WERI-Rb-1 (cell line): Measurements from ENCODE around the gene PKD1L1.
"Not testable (repeated sequence)": the region's sequence is repeated elsewhere in the genome, so short reads cannot be mapped to it uniquely, and the experiment has no call there.

Experiments
- DNase-seq: peaks from one replicate; pipeline ENCODE4 v3.0.0-alpha.2; 2020
- H3K27ac ChIP-seq: fragments of 250-450 bp; sonication (Bioruptor Pico); 2 replicates; pipeline ENCODE4 v1.5.1; 2020; ENCODE audit warnings: mild to moderate bottlenecking, moderate library complexity
- H3K27me3 ChIP-seq: fragments of 250-450 bp; sonication (Bioruptor Pico); 2 replicates; pipeline ENCODE4 v1.5.1; 2021; ENCODE audit warnings: mild to moderate bottlenecking, low read depth, moderate library complexity; ENCODE audit not compliant: insufficient read depth, severe bottlenecking
- H3K36me3 ChIP-seq: fragments of 250-450 bp; sonication (Bioruptor Pico); 2 replicates; pipeline ENCODE4 v1.5.1; 2020; ENCODE audit warnings: mild to moderate bottlenecking, moderate library complexity
- H3K4me3 ChIP-seq: 2 replicates; pipeline ENCODE4 v1.5.1; 2011; ENCODE audit warnings: low read depth, mild to moderate bottlenecking, control low read depth, low read length
- H3K9me3 ChIP-seq: fragments of 250-450 bp; sonication (Bioruptor Pico); 2 replicates; pipeline ENCODE4 v1.5.1; 2021; ENCODE audit warnings: mild to moderate bottlenecking, moderate library complexity; ENCODE audit not compliant: severe bottlenecking
- TF ChIP-seq, protein P1 (sequence below): IDR thresholded peaks from 2 replicates; pipeline ENCODE4 v1.5.1; 2011; ENCODE audit warnings: low read depth, mild to moderate bottlenecking, control low read depth, inconsistent platforms, low read length

The PKD1L1 gene

DNA sequence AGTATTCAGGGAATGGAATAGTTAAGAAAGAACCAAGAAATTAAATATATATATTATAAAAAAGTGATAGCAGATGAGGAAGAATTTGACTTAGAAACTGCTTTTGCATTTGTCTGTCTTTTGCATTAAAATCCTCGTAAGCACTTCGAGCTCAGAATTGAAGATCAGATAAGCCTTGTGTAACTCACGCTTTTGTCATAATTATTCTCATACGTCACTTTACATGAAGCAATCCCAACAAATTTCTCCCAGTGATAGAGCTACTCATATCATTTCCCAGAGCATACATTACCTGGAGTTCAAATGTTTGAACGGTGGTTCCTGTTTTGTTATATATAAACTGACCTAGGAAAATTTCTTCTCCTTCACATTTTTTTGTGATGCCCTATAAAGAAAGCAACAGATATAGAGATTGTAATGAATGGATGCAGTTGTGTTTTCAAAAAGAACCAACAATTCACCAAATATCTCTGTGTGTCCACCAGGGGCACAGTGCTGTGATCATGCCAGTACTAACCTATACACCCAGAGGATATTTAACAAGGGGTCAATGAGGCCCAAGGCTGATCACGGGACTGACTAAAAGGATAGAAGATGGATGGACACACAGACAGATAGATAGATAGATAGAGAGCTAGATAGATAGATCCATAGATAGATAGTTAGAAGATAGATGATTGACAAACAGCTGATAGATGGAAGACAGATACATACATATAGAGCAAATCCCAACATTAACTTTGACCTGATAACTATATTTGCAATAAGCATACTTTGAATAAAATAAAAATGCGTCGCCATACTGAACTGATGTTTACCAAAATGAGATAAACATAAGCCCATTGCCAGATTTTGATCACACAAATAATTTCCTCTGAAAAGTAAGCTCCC lies 40.5 kb upstream of the PKD1L1 start:
- H3K27me3 ChIP-seq: no peaks in the 10 kb centered on the region
- H3K9me3 ChIP-seq: no peaks in the 10 kb centered on the region
- H3K36me3 ChIP-seq: no peaks in the 10 kb centered on the region
- H3K27ac ChIP-seq: no peak overlapping the region
- DNase-seq: peak; percentile 23
- TF ChIP-seq, protein P1, sequence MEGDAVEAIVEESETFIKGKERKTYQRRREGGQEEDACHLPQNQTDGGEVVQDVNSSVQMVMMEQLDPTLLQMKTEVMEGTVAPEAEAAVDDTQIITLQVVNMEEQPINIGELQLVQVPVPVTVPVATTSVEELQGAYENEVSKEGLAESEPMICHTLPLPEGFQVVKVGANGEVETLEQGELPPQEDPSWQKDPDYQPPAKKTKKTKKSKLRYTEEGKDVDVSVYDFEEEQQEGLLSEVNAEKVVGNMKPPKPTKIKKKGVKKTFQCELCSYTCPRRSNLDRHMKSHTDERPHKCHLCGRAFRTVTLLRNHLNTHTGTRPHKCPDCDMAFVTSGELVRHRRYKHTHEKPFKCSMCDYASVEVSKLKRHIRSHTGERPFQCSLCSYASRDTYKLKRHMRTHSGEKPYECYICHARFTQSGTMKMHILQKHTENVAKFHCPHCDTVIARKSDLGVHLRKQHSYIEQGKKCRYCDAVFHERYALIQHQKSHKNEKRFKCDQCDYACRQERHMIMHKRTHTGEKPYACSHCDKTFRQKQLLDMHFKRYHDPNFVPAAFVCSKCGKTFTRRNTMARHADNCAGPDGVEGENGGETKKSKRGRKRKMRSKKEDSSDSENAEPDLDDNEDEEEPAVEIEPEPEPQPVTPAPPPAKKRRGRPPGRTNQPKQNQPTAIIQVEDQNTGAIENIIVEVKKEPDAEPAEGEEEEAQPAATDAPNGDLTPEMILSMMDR: peak; percentile 39; the same call in 1 of the 2 replicates
- H3K4me3 ChIP-seq: no peak overlapping the region

DNA sequence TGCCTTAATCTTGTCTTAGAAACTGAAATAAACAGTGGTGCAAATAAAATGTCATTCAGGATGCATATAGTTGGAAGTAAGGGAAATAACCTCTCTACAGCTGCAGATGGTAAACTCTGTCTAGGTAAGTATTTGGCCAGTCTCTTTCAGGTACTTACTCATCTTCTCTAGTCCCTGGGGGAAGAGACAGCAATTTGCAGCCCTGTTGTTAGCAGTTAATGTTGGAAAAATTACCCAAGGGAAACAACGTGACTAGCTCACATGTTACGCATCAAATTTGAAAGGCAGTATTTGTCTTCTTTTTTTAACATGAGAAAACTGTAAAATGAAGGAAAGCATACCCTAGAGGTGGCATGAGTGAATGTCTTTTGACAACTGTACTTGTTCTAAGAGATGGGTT lies 34.3 kb upstream of the PKD1L1 start:
- Histone ChIP-seq H3K9me3 (peaks cover 3% of the 10 kb centered on the region), H3K36me3 (peaks cover 8% of the 10 kb centered on the region), H3K27me3 (no peaks in the 10 kb centered on the region), H3K27ac (no peak overlapping the region), H3K4me3 (no peak overlapping the region)
- TF ChIP-seq, protein P1: no peak
- no peak for DNase-seq

DNA sequence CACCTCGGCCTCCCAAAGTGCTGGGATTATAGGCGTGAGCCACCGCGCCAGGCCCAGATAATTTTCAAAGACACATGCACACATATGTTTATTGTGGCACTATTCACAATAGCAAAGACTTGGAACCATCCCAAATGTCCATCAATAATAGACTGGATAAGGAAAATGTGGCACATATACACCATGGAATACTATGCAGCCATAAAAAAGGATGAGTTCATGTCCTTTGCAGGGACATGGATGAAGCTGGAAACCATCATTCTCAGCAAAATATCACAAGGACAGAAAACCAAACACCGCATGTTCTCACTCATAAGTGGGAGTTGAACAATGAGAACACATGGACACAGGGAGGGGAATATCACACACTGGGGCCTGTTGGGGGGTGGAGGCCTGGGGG lies 32.4 kb upstream of the PKD1L1 start:
- H3K36me3 ChIP-seq: peaks cover 28% of the 10 kb centered on the region
- DNase-seq, H3K27ac ChIP-seq, H3K4me3 ChIP-seq, H3K9me3 ChIP-seq, H3K27me3 ChIP-seq: not testable (repeated sequence)

DNA sequence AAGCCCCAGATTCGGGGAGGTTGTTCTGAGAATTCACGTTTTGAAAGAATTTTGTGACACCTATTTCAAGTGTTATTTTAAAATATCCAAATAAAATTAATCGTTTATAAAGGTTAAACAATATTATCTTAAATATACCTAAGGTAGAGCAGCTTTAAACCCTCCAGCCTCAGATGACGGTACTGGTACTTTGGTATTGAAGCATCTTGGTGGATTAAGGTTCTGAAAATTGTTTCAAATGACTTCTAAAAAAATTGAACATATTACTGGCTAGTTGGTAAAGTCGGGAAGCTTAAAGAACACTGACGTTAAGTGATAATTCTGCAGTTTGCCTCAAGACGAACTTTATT lies 31.5 kb upstream of the PKD1L1 start:
- H3K9me3 ChIP-seq: peaks cover 3% of the 10 kb centered on the region
- TF ChIP-seq, protein P1: no peak
- no peak for DNase-seq
- no peak overlapping the region; the same call in 1 of the 2 replicates for H3K4me3 ChIP-seq
- peaks cover 34% of the 10 kb centered on the region for H3K36me3 ChIP-seq
- peak overlapping the region; percentile 90 for H3K27ac ChIP-seq
- no peaks in the 10 kb centered on the region for H3K27me3 ChIP-seq

DNA sequence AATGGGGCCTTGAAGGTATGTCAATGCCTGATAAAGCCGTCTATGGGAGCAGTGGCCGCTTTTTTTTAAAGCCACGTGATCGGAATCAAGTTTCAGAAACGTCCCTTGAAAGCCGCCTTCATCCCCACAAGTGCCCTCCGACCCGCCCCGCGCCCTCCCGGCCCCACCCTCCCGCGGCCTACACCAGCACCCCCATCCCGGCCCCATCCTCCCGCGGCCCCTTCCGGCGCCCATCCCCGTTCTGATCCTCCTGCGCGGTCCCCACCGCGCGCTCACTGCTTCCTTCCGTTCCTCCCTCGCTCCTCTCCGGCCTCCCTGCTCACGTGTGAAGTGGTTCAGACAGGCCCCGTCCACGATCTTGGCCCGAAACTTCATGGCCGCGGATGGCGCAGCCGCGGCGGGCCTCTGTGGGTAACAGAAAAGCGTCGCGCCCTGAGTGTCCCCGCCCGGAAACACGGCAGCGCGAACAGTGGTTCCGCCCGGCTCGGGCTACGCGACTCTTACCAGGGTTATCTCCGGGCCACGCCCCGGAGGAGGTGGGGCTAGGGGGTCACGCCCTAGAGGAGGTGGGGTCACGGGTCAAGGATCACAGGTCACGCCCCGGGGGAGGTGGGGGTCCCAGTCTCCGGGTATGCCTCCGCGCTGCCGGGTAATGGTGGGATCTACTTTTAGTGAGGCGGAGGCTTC lies 31.0 kb upstream of the PKD1L1 start, which contains the start of gene HUS1:
Gene HUS1, minus strand, starts transcription at position 471 of the 687 bp plus-strand sequence. Its CDS starts 96 bp downstream, at position 375.
- peak within 1 kb of the TSS; percentile 90 for H3K27ac ChIP-seq
- TF ChIP-seq, protein P1: no peak
- H3K36me3 ChIP-seq: peaks cover 39% of the 10 kb centered on the region
- H3K27me3 ChIP-seq: no peaks in the 10 kb centered on the region
- peak; percentile 92 for DNase-seq
- peaks cover 3% of the 10 kb centered on the region for H3K9me3 ChIP-seq
- H3K4me3 ChIP-seq: peak within 1 kb of the TSS; percentile 95

DNA sequence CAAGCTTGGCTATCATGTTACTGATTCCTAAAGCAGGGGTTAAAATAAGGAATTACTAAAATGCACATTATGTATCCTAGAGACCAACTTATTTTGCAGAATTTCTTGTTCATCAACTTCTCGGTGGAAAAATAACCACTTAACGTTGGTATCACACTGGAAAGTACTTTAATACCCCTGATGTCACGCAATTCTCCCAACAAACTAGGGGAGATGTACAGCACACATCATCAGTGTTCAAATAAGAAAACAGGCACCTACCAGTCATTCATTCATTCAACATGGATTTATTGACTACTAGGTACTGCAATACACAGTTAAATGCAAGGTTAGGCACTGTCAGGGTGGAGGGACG lies 30.5 kb upstream of the PKD1L1 start:
- H3K27ac ChIP-seq: peak overlapping the region; percentile 90
- no peak for DNase-seq
- H3K36me3 ChIP-seq: peaks cover 45% of the 10 kb centered on the region
- TF ChIP-seq, protein P1: no peak
- H3K27me3 ChIP-seq: no peaks in the 10 kb centered on the region
- H3K4me3 ChIP-seq: peak overlapping the region; percentile 95
- H3K9me3 ChIP-seq: peaks cover 3% of the 10 kb centered on the region
